CD14-positive monocyte (primary cell): ENCODE measurements around the gene CD3E. TPM values are rescaled to one million over a fixed set of nuclear protein-coding genes. Genes with fewer than 3 reads are reported as not detected.

Source experiments
- DNase-seq, 3 donors: peaks; one replicate each; pipeline ENCODE4 v3.0.0-alpha.2; 2011 to 2022
- H2AFZ ChIP-seq: 2 replicates; pipeline ENCODE4 v1.6.0; 2012; ENCODE audit warnings: mild to moderate bottlenecking, low read depth, low read length, inconsistent platforms; ENCODE audit not compliant: insufficient read depth, poor library complexity, severe bottlenecking
- H3K27ac ChIP-seq, 2 donors: 1 replicate in 1 of 2; 2 replicates in 1 of 2; pipeline ENCODE4 v1.5.1; 2012 to 2013; ENCODE audit warnings: low read length in 2 of 2, control low read depth in 1 of 2, inconsistent platforms in 1 of 2, low read depth in 1 of 2, mild to moderate bottlenecking in 1 of 2
- H3K27me3 ChIP-seq, 2 donors: one replicate each; pipeline versions ENCODE4 v1.6.0 to v1.6.1; 2011 to 2013; ENCODE audit warnings: low read length in 2 of 2; ENCODE audit not compliant: control insufficient read depth in 2 of 2, insufficient read depth in 2 of 2
- H3K36me3 ChIP-seq, 2 donors: replicated peaks in 1 of 2; 1 replicate in 1 of 2; 2 replicates in 1 of 2; pipeline versions ENCODE4 v1.5.1 to v1.6.1; 2012 to 2013; ENCODE audit warnings: low read length in 2 of 2, control low read depth in 1 of 2, inconsistent platforms in 1 of 2, mild to moderate bottlenecking in 1 of 2; ENCODE audit not compliant: insufficient read depth in 2 of 2, control insufficient read depth in 1 of 2
- H3K4me1 ChIP-seq, 2 donors: 1 replicate in 1 of 2; 2 replicates in 1 of 2; pipeline versions ENCODE4 v1.5.1 to v1.6.1; 2012 to 2013; ENCODE audit warnings: low read length in 2 of 2, control low read depth in 1 of 2, inconsistent platforms in 1 of 2, mild to moderate bottlenecking in 1 of 2, moderate library complexity in 1 of 2; ENCODE audit not compliant: insufficient read depth in 2 of 2, control insufficient read depth in 1 of 2
- H3K4me2 ChIP-seq: replicated peaks from 2 replicates; pipeline ENCODE3; 2012; ENCODE audit warnings: low read length, moderate library complexity, mild to moderate bottlenecking; ENCODE audit not compliant: poor library complexity, severe bottlenecking; ENCODE audit errors: extremely low read depth
- H3K4me3 ChIP-seq, 3 experiments: fragments of 200-600 bp in 1 of 3; sonication (generic) in 1 of 3; replicated peaks in 1 of 3; 1 replicate in 2 of 3; 2 replicates in 1 of 3; pipeline ENCODE4 v1.5.1; 2011 to 2013; ENCODE audit warnings: low read length in 3 of 3, mild to moderate bottlenecking in 3 of 3, control low read depth in 2 of 3, low read depth in 2 of 3, inconsistent platforms in 1 of 3, moderate library complexity in 1 of 3
- H3K79me2 ChIP-seq: 2 replicates; pipeline ENCODE4 v1.6.0; 2012; ENCODE audit warnings: mild to moderate bottlenecking, control low read depth, inconsistent platforms, low read length, moderate library complexity; ENCODE audit not compliant: insufficient read depth
- H3K9ac ChIP-seq: 2 replicates; pipeline ENCODE4 v1.6.0; 2017; ENCODE audit warnings: low read length, mild to moderate bottlenecking; ENCODE audit not compliant: insufficient read depth, poor library complexity, severe bottlenecking
- H3K9me3 ChIP-seq, 2 donors: replicated peaks in 1 of 2; 1 replicate in 1 of 2; 2 replicates in 1 of 2; pipeline versions ENCODE4 v1.5.1 to v1.6.1; 2012 to 2013; ENCODE audit warnings: low read length in 2 of 2, control low read depth in 1 of 2; ENCODE audit not compliant: control insufficient read depth in 1 of 2, insufficient read depth in 1 of 2
- H4K20me1 ChIP-seq: 2 replicates; pipeline ENCODE4 v1.6.0; 2012; ENCODE audit warnings: mild to moderate bottlenecking, low read length, control low read depth, moderate library complexity; ENCODE audit not compliant: insufficient read depth
- H3K27ac Mint-ChIP-seq, 7 donors: one replicate each; pipeline ENCODE4 v1.8.0; 2020; ENCODE audit warnings: mild to moderate bottlenecking in 7 of 7, mixed read lengths in 7 of 7, moderate library complexity in 6 of 7, inconsistent platforms in 2 of 7
- H3K27me3 Mint-ChIP-seq, 3 donors: one replicate each; pipeline ENCODE4 v1.8.0; 2021 to 2022; ENCODE audit warnings: low read depth in 3 of 3, mild to moderate bottlenecking in 3 of 3, mixed read lengths in 3 of 3, moderate library complexity in 3 of 3, inconsistent platforms in 1 of 3
- H3K36me3 Mint-ChIP-seq, 2 donors: one replicate each; pipeline ENCODE4 v1.8.0; 2020; ENCODE audit warnings: mixed read lengths in 2 of 2, inconsistent platforms in 1 of 2, mild to moderate bottlenecking in 1 of 2
- H3K4me1 Mint-ChIP-seq: one replicate; pipeline ENCODE4 v1.8.0; 2020; ENCODE audit warnings: mild to moderate bottlenecking, mixed read lengths
- H3K4me3 Mint-ChIP-seq, 2 donors: one replicate each; pipeline ENCODE4 v1.8.0; 2020; ENCODE audit warnings: mild to moderate bottlenecking in 2 of 2, mixed read lengths in 2 of 2, moderate library complexity in 1 of 2
- H3K9me3 Mint-ChIP-seq, 7 donors: one replicate each; pipeline ENCODE4 v1.8.0; 2020 to 2022; ENCODE audit warnings: mixed read lengths in 7 of 7, mild to moderate bottlenecking in 6 of 7, moderate library complexity in 6 of 7, inconsistent platforms in 2 of 7
- WGBS: methylation state at CpG from one replicate; pipeline ENCODE4 v1.1.5; 2013; ENCODE audit warnings: missing lambda C conversion rate; ENCODE audit not compliant: insufficient coverage; 5-methylcytosine and 5-hydroxymethylcytosine counted together
- intact Hi-C, 2 donors: fragments of 100-400 bp; cut with micrococcal nuclease; formaldehyde crosslinking; loops; one replicate each; pipeline versions ENCODE4 v1.15.0 to v1.15.1; 2023
- polyA plus RNA-seq, 3 donors: library from polyadenylated mRNA; depleted of rRNA in 1 of 3; unstranded in 2 of 3; stranded (reverse) in 1 of 3; fragments of 300-500 nt in 2 of 3; fragments of >200 nt in 1 of 3; fragmentation: Illumina TruSeq in 2 of 3; gene quantifications; 1 replicate in 2 of 3; 2 replicates in 1 of 3; pipeline ENCODE4 v1.2.3, GENCODE V29; 2012 to 2021
- TF ChIP-seq, protein P1 (sequence below): fragments of 200-600 bp; IDR thresholded peaks from one replicate; pipeline ENCODE4 v1.8.0; 2022; ENCODE audit warnings: antibody characterized with exemption, mild to moderate bottlenecking

Gene CD3E
- polyA plus RNA-seq, 3 donors, result 0.12 to 1.6 (median 1.5) TPM

GRCh38 chr11:118267486-118267885 lies 37.0 kb upstream of the CD3E start:
- no peaks in the 10 kb centered on the region for H3K36me3 ChIP-seq
- H3K4me1 ChIP-seq, result peaks cover 25 to 37% of the 10 kb centered on the region in 2 donors
- H3K9ac ChIP-seq, result no peak overlapping the region
- Mint-ChIP-seq H3K4me1 (peaks cover 36% of the 10 kb centered on the region), H3K9me3 (peaks cover 0 to 2% (median 0%) of the 10 kb centered on the region in 7 donors), H3K27ac (no peak overlapping the region), H3K36me3 (peaks cover under 1 to 6% of the 10 kb centered on the region in 2 donors), H3K27me3 (peaks cover 7 to 17% (median 11%) of the 10 kb centered on the region in 3 donors), H3K4me3 (no peak overlapping the region)
- no peak overlapping the region for H2AFZ ChIP-seq
- H3K79me2 ChIP-seq, result no peaks in the 10 kb centered on the region
- no peaks in the 10 kb centered on the region for H3K9me3 ChIP-seq
- DNase-seq, result no peak
- H3K27ac ChIP-seq, result no peak overlapping the region
- no peak overlapping the region for H3K4me2 ChIP-seq
- TF ChIP-seq, protein P1, sequence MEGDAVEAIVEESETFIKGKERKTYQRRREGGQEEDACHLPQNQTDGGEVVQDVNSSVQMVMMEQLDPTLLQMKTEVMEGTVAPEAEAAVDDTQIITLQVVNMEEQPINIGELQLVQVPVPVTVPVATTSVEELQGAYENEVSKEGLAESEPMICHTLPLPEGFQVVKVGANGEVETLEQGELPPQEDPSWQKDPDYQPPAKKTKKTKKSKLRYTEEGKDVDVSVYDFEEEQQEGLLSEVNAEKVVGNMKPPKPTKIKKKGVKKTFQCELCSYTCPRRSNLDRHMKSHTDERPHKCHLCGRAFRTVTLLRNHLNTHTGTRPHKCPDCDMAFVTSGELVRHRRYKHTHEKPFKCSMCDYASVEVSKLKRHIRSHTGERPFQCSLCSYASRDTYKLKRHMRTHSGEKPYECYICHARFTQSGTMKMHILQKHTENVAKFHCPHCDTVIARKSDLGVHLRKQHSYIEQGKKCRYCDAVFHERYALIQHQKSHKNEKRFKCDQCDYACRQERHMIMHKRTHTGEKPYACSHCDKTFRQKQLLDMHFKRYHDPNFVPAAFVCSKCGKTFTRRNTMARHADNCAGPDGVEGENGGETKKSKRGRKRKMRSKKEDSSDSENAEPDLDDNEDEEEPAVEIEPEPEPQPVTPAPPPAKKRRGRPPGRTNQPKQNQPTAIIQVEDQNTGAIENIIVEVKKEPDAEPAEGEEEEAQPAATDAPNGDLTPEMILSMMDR, result no peak
- H4K20me1 ChIP-seq, result no peaks in the 10 kb centered on the region
- H3K4me3 ChIP-seq, result no peak overlapping the region
- intact Hi-C loops, result no loop called here
- H3K27me3 ChIP-seq, result no peaks in the 10 kb centered on the region
- WGBS, result no CpG with 5 or more reads among the region's 4 CpGs

DNA sequence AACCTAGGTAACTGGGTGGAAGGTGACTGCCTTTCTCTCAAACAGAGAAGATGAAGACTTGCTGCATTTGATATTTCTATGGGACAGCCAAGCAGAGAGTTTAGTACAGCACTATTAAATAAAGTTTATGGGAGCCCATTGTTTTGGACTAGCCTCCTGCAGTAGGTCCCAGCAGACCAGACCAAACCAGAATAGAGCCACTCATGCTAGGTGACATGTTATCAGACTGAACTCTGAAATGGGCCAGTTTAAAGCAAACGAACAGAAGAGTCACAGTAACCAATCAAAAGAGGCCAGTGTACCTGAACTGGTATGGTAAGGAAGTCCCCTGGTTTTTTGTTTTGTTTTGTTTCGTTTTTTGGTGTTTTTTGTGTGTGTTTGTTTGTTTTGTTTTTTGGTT lies 32.5 kb upstream of the CD3E start:
- no peaks in the 10 kb centered on the region for H3K27me3 ChIP-seq
- peaks cover 0 to 3% (median 0%) of the 10 kb centered on the region in 7 donors for H3K9me3 Mint-ChIP-seq
- no peaks in the 10 kb centered on the region for H3K4me1 ChIP-seq
- no peak for DNase-seq
- no peaks in the 10 kb centered on the region for H4K20me1 ChIP-seq
- H3K36me3 ChIP-seq, result no peaks in the 10 kb centered on the region
- no peak overlapping the region for H3K4me3 Mint-ChIP-seq
- H3K9me3 ChIP-seq, result no peaks in the 10 kb centered on the region
- H3K36me3 Mint-ChIP-seq, result no peaks in the 10 kb centered on the region
- no peak overlapping the region for H3K27ac ChIP-seq
- no peaks in the 10 kb centered on the region for H3K79me2 ChIP-seq
- 100% methylated on average over 2 of the region's 2 CpGs for WGBS
- H3K9ac ChIP-seq, result no peak overlapping the region
- no peaks in the 10 kb centered on the region for H3K4me1 Mint-ChIP-seq
- intact Hi-C loops, result no loop called here
- TF ChIP-seq, protein P1, result no peak
- no peak overlapping the region for H3K4me2 ChIP-seq
- no peak overlapping the region for H2AFZ ChIP-seq
- H3K4me3 ChIP-seq, result no peak overlapping the region
- peaks cover 2 to 11% (median 7%) of the 10 kb centered on the region in 3 donors for H3K27me3 Mint-ChIP-seq
- H3K27ac Mint-ChIP-seq, result no peak overlapping the region
